ENCODE measurements around the gene CFAP69. TPM values are rescaled to one million over a fixed set of nuclear protein-coding genes. Genes with fewer than 3 reads are reported as not detected.

The CFAP69 gene
- total RNA-seq, 1 donor from 2014 or later: 0.86 TPM

- Mint-ChIP-seq H3K27ac (ENCODE audit: unreplicated experiment) (no peak overlapping the region), H3K36me3 (ENCODE audit: unreplicated experiment) (no peaks in the 10 kb centered on the region), H3K9me3 (ENCODE audit: unreplicated experiment) (no peaks in the 10 kb centered on the region), H3K4me3 (ENCODE audit: unreplicated experiment) (no peak overlapping the region), H3K27me3 (ENCODE audit: unreplicated experiment) (peaks cover 71% of the 10 kb centered on the region), H3K4me1 (ENCODE audit: unreplicated experiment) (peaks cover 6% of the 10 kb centered on the region)
- no peak for DNase-seq (ENCODE audit: extremely low spot score, unreplicated experiment)
- no peak for TF ChIP-seq CTCF (IDR thresholded peaks at IDR 0.05)
Observed at GRCh38 chr7:90320014-90320413, 75.0 kb downstream of the CFAP69 start.

GRCh38 chr7:90320418-90320800, 75.4 kb downstream of the CFAP69 start:
- TF ChIP-seq CTCF (IDR thresholded peaks at IDR 0.05): no peak
- no peak overlapping the region for H3K27ac Mint-ChIP-seq (ENCODE audit: unreplicated experiment)
- H3K27me3 Mint-ChIP-seq (ENCODE audit: unreplicated experiment): peaks cover 67% of the 10 kb centered on the region
- DNase-seq (ENCODE audit: extremely low spot score, unreplicated experiment): no peak
- peak overlapping the region; percentile 14 for H3K4me3 Mint-ChIP-seq (ENCODE audit: unreplicated experiment)
- H3K36me3 Mint-ChIP-seq (ENCODE audit: unreplicated experiment): no peaks in the 10 kb centered on the region
- H3K4me1 Mint-ChIP-seq (ENCODE audit: unreplicated experiment): peaks cover 6% of the 10 kb centered on the region
- H3K9me3 Mint-ChIP-seq (ENCODE audit: unreplicated experiment): no peaks in the 10 kb centered on the region

- Mint-ChIP-seq H3K4me1 (ENCODE audit: unreplicated experiment) (peaks cover 6% of the 10 kb centered on the region), H3K36me3 (ENCODE audit: unreplicated experiment) (no peaks in the 10 kb centered on the region), H3K9me3 (ENCODE audit: unreplicated experiment) (no peaks in the 10 kb centered on the region), H3K27me3 (ENCODE audit: unreplicated experiment) (peaks cover 67% of the 10 kb centered on the region), H3K27ac (ENCODE audit: unreplicated experiment) (no peak within 1 kb of the TSS), H3K4me3 (ENCODE audit: unreplicated experiment) (peak within 1 kb of the TSS; percentile 19)
- DNase-seq (ENCODE audit: extremely low spot score, unreplicated experiment): no peak
- no peak for TF ChIP-seq CTCF (IDR thresholded peaks at IDR 0.05)
Observed at GRCh38 chr7:90320801-90321494, 76.0 kb downstream of the CFAP69 start, which contains the start of gene FAM237B. FAM237B (minus strand) TSS chr7:90321304; CDS start chr7:90319748, 1,556 bp downstream.

GRCh38 chr7:90322837-90323236, 77.9 kb downstream of the CFAP69 start:
- Mint-ChIP-seq H3K9me3 (ENCODE audit: unreplicated experiment) (no peaks in the 10 kb centered on the region), H3K4me1 (ENCODE audit: unreplicated experiment) (peaks cover 6% of the 10 kb centered on the region), H3K27ac (ENCODE audit: unreplicated experiment) (no peak overlapping the region), H3K4me3 (ENCODE audit: unreplicated experiment) (no peak overlapping the region), H3K36me3 (ENCODE audit: unreplicated experiment) (no peaks in the 10 kb centered on the region), H3K27me3 (ENCODE audit: unreplicated experiment) (peaks cover 54% of the 10 kb centered on the region)
- no peak for TF ChIP-seq CTCF (IDR thresholded peaks at IDR 0.05)
- no peak for DNase-seq (ENCODE audit: extremely low spot score, unreplicated experiment)

- no peak for TF ChIP-seq CTCF (IDR thresholded peaks at IDR 0.05)
- Mint-ChIP-seq H3K4me1 (ENCODE audit: unreplicated experiment) (no peaks in the 10 kb centered on the region), H3K4me3 (ENCODE audit: unreplicated experiment) (no peak overlapping the region), H3K36me3 (ENCODE audit: unreplicated experiment) (no peaks in the 10 kb centered on the region), H3K27me3 (ENCODE audit: unreplicated experiment) (peaks cover 40% of the 10 kb centered on the region), H3K27ac (ENCODE audit: unreplicated experiment) (no peak overlapping the region), H3K9me3 (ENCODE audit: unreplicated experiment) (no peaks in the 10 kb centered on the region)
- DNase-seq (ENCODE audit: extremely low spot score, unreplicated experiment): no peak
Observed at GRCh38 chr7:90326500-90326899, 81.5 kb downstream of the CFAP69 start.
